Ishikawa (cell line): Measurements from ENCODE around the gene ZBTB48.

Experiments
- CEBPB ChIP-seq: IDR thresholded peaks from 2 replicates; pipeline ENCODE4 v1.6.1; 2012
- CREB1 ChIP-seq: IDR thresholded peaks from 2 replicates; pipeline ENCODE4 v1.6.1; 2012; ENCODE audit warnings: low read depth
- EGR1 ChIP-seq: IDR thresholded peaks from 2 replicates; pipeline ENCODE4 v1.6.1; 2012
- EP300 ChIP-seq: IDR thresholded peaks from 2 replicates; pipeline ENCODE4 v1.6.1; 2012; ENCODE audit warnings: borderline replicate concordance
- FOXM1 ChIP-seq: IDR thresholded peaks from 2 replicates; pipeline ENCODE4 v1.6.1; 2012; ENCODE audit warnings: low read depth, borderline replicate concordance
- MAX ChIP-seq: IDR thresholded peaks from 2 replicates; pipeline ENCODE4 v1.6.1; 2012
- NFIC ChIP-seq: IDR thresholded peaks from 2 replicates; pipeline ENCODE4 v1.6.1; 2012
- RAD21 ChIP-seq: IDR thresholded peaks from 2 replicates; pipeline ENCODE4 v1.6.1; 2012; ENCODE audit warnings: low read depth
- REST ChIP-seq: IDR thresholded peaks from 2 replicates; pipeline ENCODE4 v1.6.1; 2012; ENCODE audit warnings: low read depth, mild to moderate bottlenecking
- TAF1 ChIP-seq: IDR thresholded peaks from 2 replicates; pipeline ENCODE4 v1.6.1; 2012; ENCODE audit warnings: low read depth, mild to moderate bottlenecking
- TCF12 ChIP-seq: IDR thresholded peaks from 2 replicates; pipeline ENCODE4 v1.6.1; 2012; ENCODE audit warnings: low read depth
- TEAD4 ChIP-seq: IDR thresholded peaks from 2 replicates; pipeline ENCODE4 v1.6.1; 2012
- USF1 ChIP-seq: IDR thresholded peaks from 2 replicates; pipeline ENCODE4 v1.6.1; 2012
- YY1 ChIP-seq: IDR thresholded peaks from 2 replicates; pipeline ENCODE4 v1.6.1; 2012; ENCODE audit warnings: low read depth
- ZBTB7A ChIP-seq: IDR thresholded peaks from 2 replicates; pipeline ENCODE4 v1.6.1; 2012; ENCODE audit warnings: low read depth

ZBTB48 gene

GRCh38 chr1:6599141-6599975, 19.6 kb downstream of the ZBTB48 start:
- TF ChIP-seq RAD21 (no peak), TEAD4 (no peak), FOXM1 (no peak), USF1 (no peak), YY1 (no peak), TAF1 (no peak), REST (no peak), CEBPB (no peak), EP300 (no peak), CREB1 (no peak), EGR1 (no peak), TCF12 (no peak), NFIC (no peak), MAX (no peak), ZBTB7A (no peak)

- TF ChIP-seq TAF1: no peak
- no peak for TF ChIP-seq MAX
- TF ChIP-seq CREB1: no peak
- TF ChIP-seq EGR1: no peak
- TF ChIP-seq NFIC: no peak
- TF ChIP-seq TEAD4: no peak
- TF ChIP-seq ZBTB7A: no peak
- no peak for TF ChIP-seq TCF12
- TF ChIP-seq CEBPB: no peak
- no peak for TF ChIP-seq EP300
- TF ChIP-seq REST: no peak
- TF ChIP-seq YY1: no peak
- TF ChIP-seq USF1: no peak
- no peak for TF ChIP-seq RAD21
- TF ChIP-seq FOXM1: no peak
Observed at GRCh38 chr1:6600410-6601048, 20.7 kb downstream of the ZBTB48 start.

- TF ChIP-seq NFIC (peak; percentile 54; the same call in 1 of the 2 replicates), YY1 (no peak), USF1 (peak; percentile 86), RAD21 (no peak), ZBTB7A (peak; percentile 38; the same call in 1 of the 2 replicates), MAX (peak; percentile 76), TCF12 (no peak; the same call in 1 of the 2 replicates), REST (no peak), TEAD4 (no peak), CREB1 (no peak), EP300 (no peak), TAF1 (no peak), EGR1 (no peak), CEBPB (no peak), FOXM1 (no peak)
Observed at GRCh38 chr1:6601049-6601922, 21.5 kb downstream of the ZBTB48 start.
